GM18520 (cell line): ENCODE measurements around the gene PRAMEF18.
"Not testable (repeated sequence)": the region's sequence is repeated elsewhere in the genome, so short reads cannot be mapped to it uniquely, and the experiment has no call there.

Experiments
- ATAC-seq: cut with Tn5 transposase; IDR thresholded peaks from one replicate; pipeline ENCODE4 v1.9.1; 2021; ENCODE audit not compliant: unreplicated experiment

Gene PRAMEF18

DNA sequence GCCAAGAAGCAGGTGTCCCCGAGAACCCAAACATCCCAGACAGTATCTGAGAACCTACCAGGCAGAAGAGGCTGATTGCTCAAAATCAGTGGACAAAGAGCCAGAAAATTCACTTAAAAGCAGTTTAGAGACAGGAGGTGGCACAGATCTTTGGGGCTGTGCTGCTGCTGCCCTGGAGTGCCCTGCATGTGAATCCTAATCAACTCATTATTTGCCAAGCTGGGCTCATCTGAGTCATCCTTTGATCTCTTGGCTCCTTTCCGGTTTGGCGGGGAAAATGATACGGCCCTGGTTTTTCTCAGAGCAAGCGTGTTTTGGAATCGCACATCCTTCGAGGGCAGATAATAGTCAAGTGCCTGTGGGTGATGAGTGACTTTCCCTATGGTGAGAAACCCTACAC, 9.3 kb downstream of the PRAMEF18 start:
- ATAC-seq, result not testable (repeated sequence)

DNA sequence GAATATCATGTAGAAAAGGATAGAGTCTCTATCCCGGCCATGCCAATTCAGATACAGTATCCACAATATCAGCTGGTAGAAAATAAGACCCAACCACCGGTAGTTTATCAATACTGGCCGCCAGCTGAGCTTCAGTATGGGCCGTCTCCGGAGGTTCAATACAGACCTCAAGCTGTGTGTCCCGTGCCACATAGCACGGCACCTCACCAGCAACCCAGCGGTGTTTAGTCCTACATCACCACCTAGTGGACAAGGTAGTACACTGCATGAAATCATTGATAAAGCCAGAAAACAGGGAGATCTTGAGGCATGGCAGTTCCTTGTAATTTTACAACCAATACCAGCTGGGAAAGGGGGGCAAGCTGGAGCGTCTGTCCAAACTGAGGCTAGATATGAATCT, 17.2 kb downstream of the PRAMEF18 start:
- ATAC-seq, result not testable (repeated sequence)

DNA sequence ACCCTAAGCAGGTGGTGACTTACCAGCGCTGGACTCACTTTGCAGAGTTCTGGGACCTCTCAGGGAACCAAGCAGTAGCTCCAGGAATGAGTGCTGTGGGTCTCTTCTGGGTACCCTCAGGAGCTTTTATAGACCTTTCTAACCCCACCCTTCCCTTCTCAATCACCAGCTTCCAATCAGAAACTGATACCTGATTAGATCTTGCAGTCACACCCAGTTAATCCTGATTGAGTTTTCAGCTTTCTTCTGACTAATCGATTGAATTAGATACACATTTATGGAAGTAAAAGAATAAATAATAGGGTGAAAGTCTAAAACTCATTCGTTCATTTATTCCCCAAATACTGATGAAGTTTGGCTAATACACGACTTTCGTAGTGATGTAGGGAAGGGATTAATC, 24.6 kb downstream of the PRAMEF18 start, which contains the start of gene PRAMEF13:
PRAMEF13 (minus strand) TSS at position 101 of the 400 bp plus-strand sequence. CDS start 1,820 bp downstream, outside the sequence.
- not testable (repeated sequence) for ATAC-seq
